Measurements from ENCODE around the gene ARHGAP10. TPM values are rescaled to one million over a fixed set of nuclear protein-coding genes. Genes with fewer than 3 reads are reported as not detected.

Gene ARHGAP10
- polyA plus RNA-seq, 1 donor: 11.0 TPM

GRCh38 chr4:148044089-148044911 is 312.4 kb downstream of the ARHGAP10 start:
- Histone ChIP-seq H3K4me3 (ENCODE audit: low read length) (no peak overlapping the region), H3K9me3 (ENCODE audit: control insufficient read depth, low read depth, low read length) (no peaks in the 10 kb centered on the region), H3K36me3 (ENCODE audit: control insufficient read depth, insufficient read depth, low read length) (peaks cover 10% of the 10 kb centered on the region), H3K27ac (ENCODE audit: low read length) (no peak overlapping the region), H3K4me1 (ENCODE audit: control insufficient read depth, insufficient read depth, low read length) (peaks cover 6% of the 10 kb centered on the region), H3K27me3 (ENCODE audit: control insufficient read depth, insufficient read depth, low read length) (no peaks in the 10 kb centered on the region)
- no peak for DNase-seq
- WGBS (ENCODE audit: insufficient coverage, low lambda C conversion rate): 95% methylated on average over 4 of the region's 9 CpGs

- H3K4me3 ChIP-seq (ENCODE audit: low read length): no peak overlapping the region
- no peaks in the 10 kb centered on the region for H3K27me3 ChIP-seq (ENCODE audit: control insufficient read depth, insufficient read depth, low read length)
- no peak overlapping the region for H3K27ac ChIP-seq (ENCODE audit: low read length)
- H3K4me1 ChIP-seq (ENCODE audit: control insufficient read depth, insufficient read depth, low read length): peaks cover 6% of the 10 kb centered on the region
- no peaks in the 10 kb centered on the region for H3K9me3 ChIP-seq (ENCODE audit: control insufficient read depth, low read depth, low read length)
- WGBS (ENCODE audit: insufficient coverage, low lambda C conversion rate): 90% methylated on average over 2 of the region's 4 CpGs
- DNase-seq: no peak
- peaks cover 10% of the 10 kb centered on the region for H3K36me3 ChIP-seq (ENCODE audit: control insufficient read depth, insufficient read depth, low read length)
Measured at GRCh38 chr4:148044912-148045352, 313.0 kb downstream of the ARHGAP10 start.

- Histone ChIP-seq H3K9me3 (ENCODE audit: control insufficient read depth, low read depth, low read length) (no peaks in the 10 kb centered on the region), H3K36me3 (ENCODE audit: control insufficient read depth, insufficient read depth, low read length) (peaks cover 10% of the 10 kb centered on the region), H3K27ac (ENCODE audit: low read length) (no peak overlapping the region), H3K27me3 (ENCODE audit: control insufficient read depth, insufficient read depth, low read length) (no peaks in the 10 kb centered on the region), H3K4me1 (ENCODE audit: control insufficient read depth, insufficient read depth, low read length) (no peaks in the 10 kb centered on the region), H3K4me3 (ENCODE audit: low read length) (no peak overlapping the region)
- 83% methylated on average over 1 of the region's 4 CpGs for WGBS (ENCODE audit: insufficient coverage, low lambda C conversion rate)
- DNase-seq: no peak
Measured at GRCh38 chr4:148048598-148048997, 316.7 kb downstream of the ARHGAP10 start.

- no peak overlapping the region for H3K27ac ChIP-seq (ENCODE audit: low read length)
- peaks cover 10% of the 10 kb centered on the region for H3K36me3 ChIP-seq (ENCODE audit: control insufficient read depth, insufficient read depth, low read length)
- peaks cover 3% of the 10 kb centered on the region for H3K4me1 ChIP-seq (ENCODE audit: control insufficient read depth, insufficient read depth, low read length)
- H3K9me3 ChIP-seq (ENCODE audit: control insufficient read depth, low read depth, low read length): no peaks in the 10 kb centered on the region
- WGBS (ENCODE audit: insufficient coverage, low lambda C conversion rate): no CpG with 5 or more reads among the region's 4 CpGs
- no peaks in the 10 kb centered on the region for H3K27me3 ChIP-seq (ENCODE audit: control insufficient read depth, insufficient read depth, low read length)
- no peak overlapping the region for H3K4me3 ChIP-seq (ENCODE audit: low read length)
- DNase-seq: no peak
Measured at GRCh38 chr4:148051403-148051802, 319.5 kb downstream of the ARHGAP10 start.

- H3K36me3 ChIP-seq (ENCODE audit: control insufficient read depth, insufficient read depth, low read length): peaks cover 3% of the 10 kb centered on the region
- H3K9me3 ChIP-seq (ENCODE audit: control insufficient read depth, low read depth, low read length): no peaks in the 10 kb centered on the region
- no peak overlapping the region for H3K27ac ChIP-seq (ENCODE audit: low read length)
- no peaks in the 10 kb centered on the region for H3K27me3 ChIP-seq (ENCODE audit: control insufficient read depth, insufficient read depth, low read length)
- H3K4me1 ChIP-seq (ENCODE audit: control insufficient read depth, insufficient read depth, low read length): peaks cover 3% of the 10 kb centered on the region
- no peak for DNase-seq
- H3K4me3 ChIP-seq (ENCODE audit: low read length): no peak overlapping the region
Measured at GRCh38 chr4:148052448-148052847, 320.6 kb downstream of the ARHGAP10 start.

- WGBS (ENCODE audit: insufficient coverage, low lambda C conversion rate): no CpG with 5 or more reads among the region's 11 CpGs
- H3K27ac ChIP-seq (ENCODE audit: low read length): no peak overlapping the region
- H3K4me1 ChIP-seq (ENCODE audit: control insufficient read depth, insufficient read depth, low read length): peaks cover 3% of the 10 kb centered on the region
- H3K4me3 ChIP-seq (ENCODE audit: low read length): no peak overlapping the region
- no peak for DNase-seq
- no peaks in the 10 kb centered on the region for H3K27me3 ChIP-seq (ENCODE audit: control insufficient read depth, insufficient read depth, low read length)
- H3K36me3 ChIP-seq (ENCODE audit: control insufficient read depth, insufficient read depth, low read length): peaks cover 3% of the 10 kb centered on the region
- H3K9me3 ChIP-seq (ENCODE audit: control insufficient read depth, low read depth, low read length): no peaks in the 10 kb centered on the region
Measured at GRCh38 chr4:148053298-148054003, 321.6 kb downstream of the ARHGAP10 start.

- peak in 1 of 2 donors; percentile 63 for DNase-seq
- Histone ChIP-seq H3K9me3 (ENCODE audit: control insufficient read depth, low read depth, low read length) (no peaks in the 10 kb centered on the region), H3K4me3 (ENCODE audit: low read length) (no peak overlapping the region), H3K4me1 (ENCODE audit: control insufficient read depth, insufficient read depth, low read length) (peaks cover 3% of the 10 kb centered on the region), H3K36me3 (ENCODE audit: control insufficient read depth, insufficient read depth, low read length) (no peaks in the 10 kb centered on the region), H3K27ac (ENCODE audit: low read length) (no peak overlapping the region), H3K27me3 (ENCODE audit: control insufficient read depth, insufficient read depth, low read length) (no peaks in the 10 kb centered on the region)
- WGBS (ENCODE audit: insufficient coverage, low lambda C conversion rate): no CpG with 5 or more reads among the region's 3 CpGs
Measured at GRCh38 chr4:148054275-148054674, 322.4 kb downstream of the ARHGAP10 start.

- peaks cover 9% of the 10 kb centered on the region for H3K4me1 ChIP-seq (ENCODE audit: control insufficient read depth, insufficient read depth, low read length)
- H3K4me3 ChIP-seq (ENCODE audit: low read length): no peak overlapping the region
- no peak overlapping the region for H3K27ac ChIP-seq (ENCODE audit: low read length)
- no peak for DNase-seq
- H3K27me3 ChIP-seq (ENCODE audit: control insufficient read depth, insufficient read depth, low read length): no peaks in the 10 kb centered on the region
- H3K9me3 ChIP-seq (ENCODE audit: control insufficient read depth, low read depth, low read length): peaks cover 2% of the 10 kb centered on the region
- no CpG with 5 or more reads among the region's 6 CpGs for WGBS (ENCODE audit: insufficient coverage, low lambda C conversion rate)
- H3K36me3 ChIP-seq (ENCODE audit: control insufficient read depth, insufficient read depth, low read length): no peaks in the 10 kb centered on the region
Measured at GRCh38 chr4:148055844-148056243, 324.0 kb downstream of the ARHGAP10 start.

- 83% methylated on average over 1 of the region's 6 CpGs for WGBS (ENCODE audit: insufficient coverage, low lambda C conversion rate)
- Histone ChIP-seq H3K27me3 (ENCODE audit: control insufficient read depth, insufficient read depth, low read length) (no peaks in the 10 kb centered on the region), H3K9me3 (ENCODE audit: control insufficient read depth, low read depth, low read length) (peaks cover 2% of the 10 kb centered on the region), H3K4me3 (ENCODE audit: low read length) (no peak overlapping the region), H3K27ac (ENCODE audit: low read length) (no peak overlapping the region), H3K4me1 (ENCODE audit: control insufficient read depth, insufficient read depth, low read length) (peaks cover 17% of the 10 kb centered on the region), H3K36me3 (ENCODE audit: control insufficient read depth, insufficient read depth, low read length) (no peaks in the 10 kb centered on the region)
- no peak for DNase-seq
Measured at GRCh38 chr4:148056879-148057278, 325.0 kb downstream of the ARHGAP10 start.

GRCh38 chr4:148057516-148057915 is 325.6 kb downstream of the ARHGAP10 start:
- Histone ChIP-seq H3K27ac (ENCODE audit: low read length) (no peak overlapping the region), H3K4me3 (ENCODE audit: low read length) (no peak overlapping the region), H3K4me1 (ENCODE audit: control insufficient read depth, insufficient read depth, low read length) (peaks cover 19% of the 10 kb centered on the region), H3K9me3 (ENCODE audit: control insufficient read depth, low read depth, low read length) (peaks cover 2% of the 10 kb centered on the region), H3K27me3 (ENCODE audit: control insufficient read depth, insufficient read depth, low read length) (no peaks in the 10 kb centered on the region), H3K36me3 (ENCODE audit: control insufficient read depth, insufficient read depth, low read length) (no peaks in the 10 kb centered on the region)
- WGBS (ENCODE audit: insufficient coverage, low lambda C conversion rate): 100% methylated on average over 1 of the region's 5 CpGs
- DNase-seq: no peak

All from large intestine (tissue), 3 donors.